ENCODE measurements around the gene DCUN1D3. TPM values are rescaled to one million over a fixed set of nuclear protein-coding genes. Genes with fewer than 3 reads are reported as not detected.
"Not testable (repeated sequence)": the region's sequence is repeated elsewhere in the genome, so short reads cannot be mapped to it uniquely, and the experiment has no call there.

DCUN1D3 gene
- total RNA-seq, 1 donor from 2014 or later: 12.4 TPM

DNA sequence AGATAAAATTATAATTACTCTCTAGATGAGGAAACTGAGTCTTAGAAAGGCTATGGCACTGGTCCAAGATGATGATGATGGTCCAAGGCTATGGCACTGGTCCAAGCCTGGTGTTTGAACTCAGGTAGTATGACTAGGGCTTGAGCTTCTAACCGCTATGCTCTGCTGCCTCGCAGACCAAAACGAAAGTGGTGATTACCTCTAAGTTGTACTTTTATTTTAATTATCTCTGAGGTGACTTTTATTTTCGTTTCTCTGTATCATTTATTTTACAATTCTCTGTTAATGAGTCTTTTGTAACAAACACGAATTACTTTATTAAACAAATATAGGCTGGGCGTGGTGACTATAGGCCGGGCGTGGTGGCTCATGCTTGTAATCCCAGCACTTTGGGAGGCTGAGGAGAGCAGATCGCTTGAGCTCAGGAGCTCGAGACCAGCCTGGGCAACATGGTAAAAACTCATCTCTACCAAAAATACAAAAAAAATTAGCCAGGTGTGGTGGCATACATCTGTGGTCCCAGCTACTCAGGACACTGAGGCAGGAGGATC lies 88.2 kb downstream of the DCUN1D3 start:
- H3K9me3 Mint-ChIP-seq: no peaks in the 10 kb centered on the region
- no peaks in the 10 kb centered on the region for H3K27me3 Mint-ChIP-seq (ENCODE audit: low read depth)
- H3K4me1 Mint-ChIP-seq: peaks cover 2% of the 10 kb centered on the region
- TF ChIP-seq, protein P1, sequence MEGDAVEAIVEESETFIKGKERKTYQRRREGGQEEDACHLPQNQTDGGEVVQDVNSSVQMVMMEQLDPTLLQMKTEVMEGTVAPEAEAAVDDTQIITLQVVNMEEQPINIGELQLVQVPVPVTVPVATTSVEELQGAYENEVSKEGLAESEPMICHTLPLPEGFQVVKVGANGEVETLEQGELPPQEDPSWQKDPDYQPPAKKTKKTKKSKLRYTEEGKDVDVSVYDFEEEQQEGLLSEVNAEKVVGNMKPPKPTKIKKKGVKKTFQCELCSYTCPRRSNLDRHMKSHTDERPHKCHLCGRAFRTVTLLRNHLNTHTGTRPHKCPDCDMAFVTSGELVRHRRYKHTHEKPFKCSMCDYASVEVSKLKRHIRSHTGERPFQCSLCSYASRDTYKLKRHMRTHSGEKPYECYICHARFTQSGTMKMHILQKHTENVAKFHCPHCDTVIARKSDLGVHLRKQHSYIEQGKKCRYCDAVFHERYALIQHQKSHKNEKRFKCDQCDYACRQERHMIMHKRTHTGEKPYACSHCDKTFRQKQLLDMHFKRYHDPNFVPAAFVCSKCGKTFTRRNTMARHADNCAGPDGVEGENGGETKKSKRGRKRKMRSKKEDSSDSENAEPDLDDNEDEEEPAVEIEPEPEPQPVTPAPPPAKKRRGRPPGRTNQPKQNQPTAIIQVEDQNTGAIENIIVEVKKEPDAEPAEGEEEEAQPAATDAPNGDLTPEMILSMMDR (IDR thresholded peaks at IDR 0.05; ENCODE audit: unreplicated experiment): no peak
- no peaks in the 10 kb centered on the region for H3K36me3 Mint-ChIP-seq
- no peak for DNase-seq (ENCODE audit: low spot score in 2 of 2, unreplicated experiment in 2 of 2)
- H3K27ac Mint-ChIP-seq: no peak overlapping the region
- no peak overlapping the region for H3K4me3 Mint-ChIP-seq

DNA sequence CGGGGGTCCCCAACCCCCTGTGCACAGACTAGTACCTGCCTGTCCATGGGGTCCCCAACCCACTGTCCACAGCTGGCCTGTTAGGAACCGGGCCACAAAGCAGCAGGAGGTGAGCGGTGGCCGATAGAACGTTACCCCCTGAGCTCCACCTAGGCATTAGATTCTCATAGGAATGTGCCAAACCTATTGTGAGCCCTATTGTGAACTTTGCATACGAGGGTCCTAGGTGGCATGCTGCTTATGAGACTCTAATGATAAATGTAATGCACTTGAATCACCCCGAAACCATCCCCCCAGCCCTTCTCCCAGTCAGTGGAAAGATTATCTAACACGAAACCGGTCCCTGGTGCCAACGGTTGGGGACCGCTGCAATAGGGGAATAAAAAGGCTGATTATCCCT lies 92.3 kb downstream of the DCUN1D3 start:
- peak overlapping the region; percentile 27 for H3K27ac Mint-ChIP-seq
- DNase-seq (ENCODE audit: low spot score in 2 of 2, unreplicated experiment in 2 of 2): no peak
- peaks cover 10% of the 10 kb centered on the region for H3K4me1 Mint-ChIP-seq
- H3K36me3 Mint-ChIP-seq: no peaks in the 10 kb centered on the region
- H3K9me3 Mint-ChIP-seq: no peaks in the 10 kb centered on the region
- no peaks in the 10 kb centered on the region for H3K27me3 Mint-ChIP-seq (ENCODE audit: low read depth)
- peak overlapping the region; percentile 99 for H3K4me3 Mint-ChIP-seq
- TF ChIP-seq, protein P1 (IDR thresholded peaks at IDR 0.05; ENCODE audit: unreplicated experiment): no peak

DNA sequence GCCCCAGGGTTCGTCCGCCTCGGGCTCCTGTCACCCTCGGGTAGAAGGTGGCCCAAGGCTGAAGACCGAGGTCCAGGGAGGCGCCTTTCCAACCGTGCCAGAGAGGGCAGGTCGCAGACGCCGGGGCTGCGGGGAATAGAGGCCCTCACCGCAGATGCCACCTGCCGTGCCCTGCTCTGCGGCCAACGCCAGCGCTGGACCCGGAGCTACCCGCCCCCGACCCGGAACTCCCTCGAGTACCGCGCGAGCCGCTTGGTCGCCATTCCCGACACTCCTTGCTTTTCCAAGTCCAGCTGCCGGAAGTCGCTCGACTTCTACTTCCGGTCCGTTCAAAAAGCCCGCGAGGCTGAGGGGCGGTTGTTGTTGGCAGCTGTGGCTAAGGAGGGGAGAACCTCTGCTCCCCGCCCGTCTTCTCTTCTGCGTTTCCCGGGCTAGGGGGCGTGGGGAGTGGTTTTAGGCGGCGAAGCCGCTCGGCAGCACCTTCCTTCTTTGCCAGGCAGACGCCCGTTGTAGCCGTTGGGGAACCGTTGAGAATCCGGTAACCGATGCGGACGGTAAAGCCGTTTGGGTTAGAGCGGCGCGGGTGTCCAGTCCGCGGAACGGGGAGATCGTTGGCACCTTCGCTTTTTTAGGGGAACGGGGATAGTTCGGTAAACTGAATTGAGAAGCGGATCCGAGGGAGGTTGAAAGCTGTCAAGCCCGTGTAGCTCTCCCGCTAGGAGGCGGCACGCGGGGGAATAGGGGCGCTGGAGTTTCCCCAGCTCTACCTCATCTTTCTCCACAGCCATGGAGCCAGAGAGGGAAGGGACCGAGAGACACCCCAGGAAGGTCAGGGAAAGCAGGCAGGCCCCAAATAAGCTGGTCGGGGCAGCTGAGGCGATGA lies 93.7 kb downstream of the DCUN1D3 start, which contains the start of the genes ERI2 and REXO5:
Gene ERI2 (minus strand): TSS at position 305 of the 883 bp plus-strand sequence. CDS start 42 bp downstream, at position 263.
Gene REXO5 (plus strand): TSS at position 360 of the 883 bp plus-strand sequence. CDS start 427 bp downstream, at position 787.
- Mint-ChIP-seq H3K4me1 (peaks cover 10% of the 10 kb centered on the region), H3K27ac (peak within 1 kb of the TSS; percentile 99), H3K9me3 (no peaks in the 10 kb centered on the region), H3K36me3 (peaks cover under 1% of the 10 kb centered on the region), H3K27me3 (ENCODE audit: low read depth) (no peaks in the 10 kb centered on the region), H3K4me3 (peak within 1 kb of the TSS; percentile 99)
- peak; percentile 77 to 93 for DNase-seq (ENCODE audit: low spot score in 2 of 2, unreplicated experiment in 2 of 2)
- TF ChIP-seq, protein P1 (IDR thresholded peaks at IDR 0.05; ENCODE audit: unreplicated experiment): no peak

DNA sequence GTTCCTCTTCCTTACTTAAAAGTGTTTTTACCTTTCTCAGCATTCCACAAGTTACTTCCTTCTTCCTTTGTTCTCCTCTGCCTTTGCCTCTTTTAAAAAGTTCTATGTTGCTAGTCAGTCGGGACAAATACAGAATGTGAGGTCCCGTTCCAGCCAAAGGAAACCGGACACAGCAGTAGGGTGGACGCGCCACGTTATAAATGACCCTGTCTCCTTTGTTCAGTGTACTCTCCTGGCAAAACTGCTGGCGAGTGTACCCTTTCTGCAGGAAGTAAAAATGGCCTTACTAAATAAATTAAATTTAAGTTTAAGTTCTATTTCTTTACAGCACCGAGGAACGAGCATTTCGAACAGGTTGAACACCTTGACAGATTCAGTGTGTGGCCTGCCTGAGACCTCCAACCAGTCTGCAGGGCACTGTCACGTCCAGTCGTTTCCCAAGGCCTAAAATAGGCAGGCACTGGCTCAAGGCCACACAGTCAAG lies 94.4 kb downstream of the DCUN1D3 start:
- not testable (repeated sequence) for H3K27me3 Mint-ChIP-seq (ENCODE audit: low read depth); DNase-seq (ENCODE audit: low spot score in 2 of 2, unreplicated experiment in 2 of 2); H3K4me1 Mint-ChIP-seq; H3K9me3 Mint-ChIP-seq; H3K36me3 Mint-ChIP-seq
- H3K27ac Mint-ChIP-seq: peak overlapping the region; percentile 74
- peak overlapping the region; percentile 99 for H3K4me3 Mint-ChIP-seq

Other genes with a start within 250 kb of the DCUN1D3 start
- gene ACSM1, start 202.7 kb downstream of the DCUN1D3 start, total RNA-seq: 0.66 to 0.97 TPM (median 0.76 TPM) in 3 replicates
- 35.5 to 38.8 TPM (median 37.9 TPM) in 3 replicates for gene THUMPD1, start 158.5 kb downstream of the DCUN1D3 start, total RNA-seq
- 115 to 122 TPM (median 118 TPM) in 3 replicates for gene ACSM3, start 136.3 kb downstream of the DCUN1D3 start, total RNA-seq
- gene ERI2, start 93.9 kb downstream of the DCUN1D3 start, total RNA-seq: 18.9 to 21.1 TPM (median 19.2 TPM) in 3 replicates
- 4.0 to 5.1 TPM (median 5.0 TPM) in 3 replicates for gene REXO5, start 93.8 kb downstream of the DCUN1D3 start, total RNA-seq
- 14.7 to 16.0 TPM (median 15.9 TPM) in 3 replicates for gene LYRM1, start 413 bp upstream of the DCUN1D3 start, total RNA-seq